ENCODE measurements around the gene VEZT.
"Not testable (repeated sequence)": the region's sequence is repeated elsewhere in the genome, so short reads cannot be mapped to it uniquely, and the experiment has no call there.

VEZT gene

GRCh38 chr12:95258151-95258550, 40.5 kb downstream of the VEZT start:
- DNase-seq, result no peak

- DNase-seq, result no peak
Measured at GRCh38 chr12:95258803-95259202, 41.2 kb downstream of the VEZT start.

GRCh38 chr12:95259368-95259767, 41.8 kb downstream of the VEZT start:
- DNase-seq, result no peak

DNA sequence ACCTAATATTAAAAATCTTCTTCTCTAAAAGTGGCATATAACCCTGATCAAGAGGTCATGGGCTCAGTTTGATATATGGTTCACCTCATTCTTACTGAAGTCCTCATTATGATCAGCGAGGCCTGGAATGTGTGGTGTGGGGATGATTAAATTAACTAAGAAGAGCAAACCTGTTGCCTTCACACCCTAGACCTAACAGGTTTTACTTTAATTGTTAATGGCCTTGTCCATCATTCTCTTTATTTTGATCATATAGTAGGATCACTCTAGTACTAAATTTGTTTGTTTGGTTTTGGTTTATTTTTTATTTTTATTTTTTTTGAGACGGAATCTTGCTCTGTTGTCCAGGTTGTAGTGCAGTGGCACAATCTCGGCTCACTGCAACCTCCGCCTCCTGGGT, 43.5 kb downstream of the VEZT start:
- no peak for DNase-seq

DNA sequence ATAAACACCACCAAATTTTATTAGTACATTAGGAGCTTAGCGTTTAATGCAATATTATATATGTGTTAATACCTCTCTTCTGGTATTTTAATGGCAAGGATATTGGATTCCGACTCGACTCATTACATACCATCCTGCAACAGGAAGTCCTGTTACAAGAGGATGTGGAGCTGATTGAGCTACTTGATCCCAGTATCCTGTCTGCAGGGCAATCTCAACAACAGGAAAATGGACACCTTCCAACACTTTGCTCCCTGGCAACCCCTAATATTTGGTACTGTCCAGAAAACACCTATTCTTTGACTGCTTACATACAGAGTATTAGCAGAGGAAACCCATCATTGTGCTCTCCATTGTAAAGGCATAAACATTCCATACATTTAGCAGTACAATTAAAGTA, 45.2 kb downstream of the VEZT start:
- no peak for DNase-seq

DNA sequence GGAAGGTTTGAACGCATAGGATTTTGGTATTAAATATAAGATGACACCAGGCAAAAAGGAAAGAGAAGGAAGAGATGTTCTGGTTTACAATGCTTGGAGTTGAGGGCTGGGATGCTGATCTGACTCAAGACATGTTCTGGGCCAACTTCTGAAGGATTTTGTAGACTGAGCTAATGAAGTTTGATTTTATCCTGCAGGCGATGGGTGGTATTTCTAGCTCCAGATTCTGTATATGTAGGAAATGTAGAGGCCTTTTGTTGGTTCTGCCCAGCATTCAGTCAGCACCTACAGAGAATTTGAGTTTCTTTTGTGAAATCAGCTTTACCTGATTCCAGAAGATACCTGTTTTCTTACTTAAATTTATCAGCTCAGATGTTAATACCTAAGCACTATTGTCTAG, 48.2 kb downstream of the VEZT start:
- DNase-seq, result no peak

GRCh38 chr12:95266254-95266653, 48.6 kb downstream of the VEZT start:
- no peak for DNase-seq

DNA sequence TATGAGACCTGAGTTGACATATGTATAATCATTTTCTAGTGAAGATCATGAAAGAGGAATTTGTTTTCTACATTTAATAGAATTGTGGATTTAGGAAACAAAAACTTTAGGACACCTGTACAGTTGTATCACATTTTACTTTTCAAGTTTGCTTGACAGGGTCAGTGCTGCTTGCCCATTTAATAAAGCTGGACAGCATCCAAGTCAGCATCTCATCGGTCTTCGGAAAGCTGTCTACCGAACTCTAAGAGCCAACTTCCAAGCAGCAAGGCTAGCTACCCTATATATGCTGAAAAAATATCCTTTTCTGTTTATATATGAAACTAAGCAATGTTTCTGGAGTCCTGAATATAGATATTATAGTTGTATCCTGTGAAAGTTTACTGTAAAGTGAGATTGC, 52.3 kb downstream of the VEZT start:
- DNase-seq, result no peak

GRCh38 chr12:95271465-95271864, 53.9 kb downstream of the VEZT start:
- no peak for DNase-seq

- no peak for DNase-seq
Measured at GRCh38 chr12:95277139-95277538, 59.5 kb downstream of the VEZT start.

- DNase-seq, result no peak
Measured at GRCh38 chr12:95279856-95280255, 62.2 kb downstream of the VEZT start.

- no peak for DNase-seq
Measured at GRCh38 chr12:95282266-95282665, 64.7 kb downstream of the VEZT start.

DNA sequence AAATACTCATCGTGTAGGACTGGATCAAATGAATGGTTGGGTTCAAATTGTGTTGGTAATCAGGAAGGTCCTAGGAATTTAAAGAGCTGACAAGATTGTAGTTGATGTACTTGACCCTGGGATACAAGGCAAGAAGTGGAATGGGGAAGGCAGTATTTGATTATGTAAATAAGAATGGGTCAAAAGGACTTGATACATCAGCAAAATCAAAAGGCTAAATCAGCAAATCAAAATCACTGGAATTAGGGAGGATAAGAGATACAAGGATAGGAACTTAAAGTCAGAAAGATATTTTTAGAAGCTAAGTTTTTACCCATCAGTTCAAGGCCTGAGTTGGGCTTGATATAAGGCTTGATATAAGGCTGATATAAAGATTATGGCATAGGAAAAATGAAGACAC, 65.8 kb downstream of the VEZT start:
- DNase-seq, result no peak

- DNase-seq, result no peak
Measured at GRCh38 chr12:95286713-95287112, 69.1 kb downstream of the VEZT start.

GRCh38 chr12:95291501-95291900, 73.9 kb downstream of the VEZT start:
- no peak for DNase-seq

- no peak for DNase-seq
Measured at GRCh38 chr12:95298916-95299315, 81.3 kb downstream of the VEZT start.

- DNase-seq, result peak in 1 of 5 experiments; percentile 11
Measured at GRCh38 chr12:95300286-95300685, 82.7 kb downstream of the VEZT start.

DNA sequence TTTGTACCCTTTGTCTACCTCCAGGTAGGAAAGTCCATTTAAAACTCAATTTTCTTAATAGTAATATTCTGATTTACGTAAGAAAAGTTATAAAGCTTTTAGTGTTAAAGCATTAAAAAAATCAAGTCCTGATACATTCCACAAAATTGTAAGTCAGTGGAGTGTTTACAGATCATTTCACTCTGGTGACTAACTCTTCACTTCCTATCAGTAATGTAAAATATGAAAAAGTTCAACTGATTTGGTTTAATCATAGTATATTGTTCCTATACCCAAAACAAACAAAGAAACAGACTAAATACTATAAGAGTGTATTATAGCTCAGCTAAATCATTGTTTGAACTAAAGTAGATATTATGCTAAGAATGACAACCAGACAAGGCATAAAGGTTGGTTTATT, 85.9 kb downstream of the VEZT start:
- no peak for DNase-seq

DNA sequence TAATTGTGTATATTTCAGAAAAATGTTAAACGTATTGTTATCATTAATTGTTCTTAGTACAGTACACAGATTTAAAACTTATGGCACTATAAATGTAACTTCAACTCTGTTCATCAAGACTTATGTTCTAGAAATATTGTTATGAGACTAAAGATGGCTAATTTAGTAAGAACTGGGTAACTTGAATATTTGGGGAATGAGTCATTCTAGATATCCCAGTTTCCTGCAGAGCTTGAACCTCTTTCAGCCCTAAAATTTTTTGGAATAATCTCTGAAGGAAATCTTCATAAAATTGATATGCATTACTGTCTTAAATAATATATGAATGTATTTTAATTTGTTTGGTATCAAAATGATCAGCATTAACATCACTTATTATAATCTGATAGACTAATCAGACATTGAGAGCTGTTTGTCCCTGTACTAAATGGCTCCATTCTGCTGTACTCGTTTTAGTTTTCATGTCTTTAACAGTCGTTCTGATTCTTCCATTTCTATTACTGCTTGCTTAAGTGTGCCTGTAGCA, 87.1 kb downstream of the VEZT start:
- no peak for DNase-seq

DNA sequence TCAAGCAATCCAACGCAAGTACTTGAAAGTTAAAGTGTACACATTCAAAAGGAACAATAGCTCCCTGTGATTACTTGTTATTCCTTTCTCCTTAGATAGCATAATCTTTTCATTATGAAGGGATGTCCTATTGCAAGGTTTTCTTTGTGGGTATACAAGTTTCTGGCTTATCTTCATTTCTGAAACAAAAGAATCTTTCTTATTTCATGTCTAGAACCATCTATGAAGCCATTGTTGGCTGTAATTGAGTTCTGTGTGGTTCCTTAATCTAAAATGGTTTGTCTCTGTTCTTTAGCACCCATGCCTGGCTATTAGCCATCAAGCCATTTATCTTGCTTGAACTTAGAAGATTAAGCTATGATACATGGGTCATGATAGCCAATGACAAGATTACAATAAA, 95.0 kb downstream of the VEZT start:
- DNase-seq, result no peak

GRCh38 chr12:95314756-95315155, 97.1 kb downstream of the VEZT start:
- not testable (repeated sequence) for DNase-seq

GRCh38 chr12:95316798-95317197, 99.2 kb downstream of the VEZT start:
- DNase-seq, result no peak

- no peak for DNase-seq
Measured at GRCh38 chr12:95318071-95318545, 100.5 kb downstream of the VEZT start.

- no peak for DNase-seq
Measured at GRCh38 chr12:95319694-95320331, 102.2 kb downstream of the VEZT start.
